Trophoblast cell (in vitro differentiated cells and primary cell): ENCODE results near the gene SHC2.
"Not testable (repeated sequence)": the region's sequence is repeated elsewhere in the genome, so short reads cannot be mapped to it uniquely, and the experiment has no call there.

Experiments used
- DNase-seq, 2 donors: peaks; one replicate each; pipeline ENCODE4 v3.0.0-alpha.2; 2016
- H2AFZ ChIP-seq: 2 replicates; pipeline ENCODE4 v1.6.1; 2013; ENCODE audit warnings: low read length, moderate library complexity, mild to moderate bottlenecking; ENCODE audit not compliant: insufficient read depth, poor library complexity
- H2AK5ac ChIP-seq: 2 replicates; pipeline ENCODE4 v1.6.1; 2013; ENCODE audit warnings: mild to moderate bottlenecking, low read length
- H2BK120ac ChIP-seq: 2 replicates; pipeline ENCODE4 v1.6.1; 2013; ENCODE audit warnings: low read length, mild to moderate bottlenecking, moderate library complexity; ENCODE audit not compliant: insufficient read depth, poor library complexity
- H2BK12ac ChIP-seq: 2 replicates; pipeline ENCODE4 v1.6.1; 2013; ENCODE audit warnings: mild to moderate bottlenecking, low read length, moderate library complexity
- H2BK5ac ChIP-seq: 2 replicates; pipeline ENCODE4 v1.6.1; 2013; ENCODE audit warnings: low read length, low read depth, moderate library complexity, mild to moderate bottlenecking; ENCODE audit not compliant: poor library complexity
- H3K14ac ChIP-seq: 2 replicates; pipeline ENCODE4 v1.6.1; 2013; ENCODE audit warnings: mild to moderate bottlenecking, low read length
- H3K18ac ChIP-seq: 2 replicates; pipeline ENCODE4 v1.6.1; 2013; ENCODE audit warnings: mild to moderate bottlenecking, low read length
- H3K23ac ChIP-seq: 2 replicates; pipeline ENCODE4 v1.6.1; 2013; ENCODE audit warnings: low read length
- H3K27ac ChIP-seq: 2 replicates; pipeline ENCODE4 v1.5.1; 2013; ENCODE audit warnings: low read depth, mild to moderate bottlenecking, inconsistent platforms, low read length, moderate library complexity
- H3K27me3 ChIP-seq: 2 replicates; pipeline ENCODE4 v1.6.1; 2013; ENCODE audit warnings: inconsistent platforms, mild to moderate bottlenecking, low read length, moderate library complexity; ENCODE audit not compliant: insufficient read depth
- H3K36me3 ChIP-seq, 2 experiments: 1 replicate in 1 of 2; 2 replicates in 1 of 2; pipeline ENCODE4 v1.6.1; 2013; ENCODE audit warnings: low read length in 2 of 2, mild to moderate bottlenecking in 2 of 2, moderate library complexity in 1 of 2; ENCODE audit not compliant: insufficient read depth in 2 of 2, control insufficient read depth in 1 of 2
- H3K4ac ChIP-seq: 2 replicates; pipeline ENCODE4 v1.6.1; 2013; ENCODE audit warnings: low read depth, mild to moderate bottlenecking, low read length, moderate library complexity
- H3K4me1 ChIP-seq, 2 experiments: 1 replicate in 1 of 2; 2 replicates in 1 of 2; pipeline ENCODE4 v1.6.1; 2013; ENCODE audit warnings: low read length in 2 of 2, mild to moderate bottlenecking in 2 of 2, moderate library complexity in 1 of 2; ENCODE audit not compliant: insufficient read depth in 2 of 2, control insufficient read depth in 1 of 2
- H3K4me2 ChIP-seq: 2 replicates; pipeline ENCODE4 v1.6.1; 2013; ENCODE audit warnings: inconsistent platforms, mild to moderate bottlenecking, low read length, moderate library complexity
- H3K4me3 ChIP-seq: 2 replicates; pipeline ENCODE4 v1.5.1; 2013; ENCODE audit warnings: mild to moderate bottlenecking, low read depth, low read length, inconsistent platforms
- H3K79me1 ChIP-seq: one replicate; pipeline ENCODE4 v1.6.1; 2013; ENCODE audit warnings: low read length
- H3K79me2 ChIP-seq: 2 replicates; pipeline ENCODE4 v1.6.1; 2013; ENCODE audit warnings: low read length, mild to moderate bottlenecking; ENCODE audit not compliant: control insufficient read depth, insufficient read depth, poor library complexity
- H3K9ac ChIP-seq: 2 replicates; pipeline ENCODE4 v1.6.1; 2013; ENCODE audit warnings: mild to moderate bottlenecking, low read length
- H3K9me3 ChIP-seq: 2 replicates; pipeline ENCODE4 v1.6.1; 2013; ENCODE audit warnings: low read depth, mild to moderate bottlenecking, control low read depth, inconsistent platforms, low read length; ENCODE audit not compliant: insufficient read depth
- H4K12ac ChIP-seq: 2 replicates; pipeline ENCODE4 v1.6.1; 2013; ENCODE audit warnings: low read depth, mild to moderate bottlenecking, low read length, moderate library complexity
- H4K8ac ChIP-seq: 2 replicates; pipeline ENCODE4 v1.6.1; 2013; ENCODE audit warnings: low read depth, mild to moderate bottlenecking, low read length, moderate library complexity
- H4K91ac ChIP-seq: one replicate; pipeline ENCODE4 v1.6.1; 2013; ENCODE audit warnings: low read depth, mild to moderate bottlenecking, low read length, moderate library complexity
- WGBS: extraction: QIAGEN DNeasy Blood & Tissue Kit; methylation state at CpG from one replicate; pipeline ENCODE4 v1.1.7; 2013; ENCODE audit warnings: missing lambda C conversion rate; ENCODE audit not compliant: insufficient read length, insufficient coverage; ENCODE audit errors: extremely low coverage; 5-methylcytosine and 5-hydroxymethylcytosine counted together

Gene SHC2

DNA sequence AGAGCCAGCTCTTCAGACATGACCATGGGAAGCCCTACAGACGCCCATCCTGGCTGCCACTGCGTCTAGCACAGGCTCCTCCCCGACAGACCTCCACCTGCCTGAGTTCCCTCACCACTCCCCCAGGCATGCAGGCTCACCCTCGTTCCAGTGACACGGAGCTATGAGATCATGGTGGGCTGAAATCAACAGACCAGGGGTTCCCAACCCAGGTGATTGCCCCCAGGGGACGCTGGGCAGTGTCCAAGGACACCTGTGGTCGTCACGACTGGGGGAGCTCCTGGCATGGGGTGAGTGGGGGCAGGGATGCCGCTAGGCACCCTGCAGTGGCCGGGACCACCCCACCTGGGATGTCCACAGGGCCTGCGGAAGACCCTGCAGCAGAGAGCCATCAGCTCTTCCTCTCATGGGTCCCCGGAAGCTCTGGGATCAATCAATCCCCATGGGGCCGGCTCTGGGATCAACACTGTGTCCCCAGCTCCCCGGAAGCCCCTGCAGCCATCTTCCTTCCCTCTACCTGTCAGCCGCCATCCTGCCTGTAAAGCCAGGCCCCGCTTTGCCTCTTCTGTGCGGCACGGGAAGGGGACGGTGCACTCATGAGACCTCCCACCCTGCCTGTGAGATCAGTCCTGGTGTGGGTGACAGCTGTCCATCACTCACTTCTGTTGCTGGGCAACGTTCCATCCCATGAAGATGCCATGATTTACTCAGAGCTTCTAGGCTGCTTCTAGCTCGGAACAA, 22.7 kb upstream of the SHC2 start:
- Histone ChIP-seq H3K79me1 (peaks cover 14% of the 10 kb centered on the region), H3K18ac (no peak overlapping the region), H3K9ac (no peak overlapping the region), H4K91ac (no peak overlapping the region), H3K27me3 (no peaks in the 10 kb centered on the region), H2AFZ (no peak overlapping the region), H2BK5ac (no peak overlapping the region), H3K9me3 (peaks cover 6% of the 10 kb centered on the region), H4K12ac (no peak overlapping the region), H3K14ac (no peak overlapping the region), H2BK120ac (no peak overlapping the region), H2BK12ac (no peak overlapping the region), H4K8ac (no peak overlapping the region), H3K4ac (no peak overlapping the region), H3K4me2 (no peak overlapping the region), H3K79me2 (peaks cover 1% of the 10 kb centered on the region), H3K23ac (no peak overlapping the region), H2AK5ac (no peak overlapping the region), H3K36me3 (no peaks in the 10 kb centered on the region), H3K4me3 (no peak overlapping the region), H3K4me1 (peaks cover 14 to 18% of the 10 kb centered on the region in 2 experiments), H3K27ac (no peak overlapping the region)
- no peak for DNase-seq
- no CpG with 5 or more reads among the region's 21 CpGs for WGBS

DNA sequence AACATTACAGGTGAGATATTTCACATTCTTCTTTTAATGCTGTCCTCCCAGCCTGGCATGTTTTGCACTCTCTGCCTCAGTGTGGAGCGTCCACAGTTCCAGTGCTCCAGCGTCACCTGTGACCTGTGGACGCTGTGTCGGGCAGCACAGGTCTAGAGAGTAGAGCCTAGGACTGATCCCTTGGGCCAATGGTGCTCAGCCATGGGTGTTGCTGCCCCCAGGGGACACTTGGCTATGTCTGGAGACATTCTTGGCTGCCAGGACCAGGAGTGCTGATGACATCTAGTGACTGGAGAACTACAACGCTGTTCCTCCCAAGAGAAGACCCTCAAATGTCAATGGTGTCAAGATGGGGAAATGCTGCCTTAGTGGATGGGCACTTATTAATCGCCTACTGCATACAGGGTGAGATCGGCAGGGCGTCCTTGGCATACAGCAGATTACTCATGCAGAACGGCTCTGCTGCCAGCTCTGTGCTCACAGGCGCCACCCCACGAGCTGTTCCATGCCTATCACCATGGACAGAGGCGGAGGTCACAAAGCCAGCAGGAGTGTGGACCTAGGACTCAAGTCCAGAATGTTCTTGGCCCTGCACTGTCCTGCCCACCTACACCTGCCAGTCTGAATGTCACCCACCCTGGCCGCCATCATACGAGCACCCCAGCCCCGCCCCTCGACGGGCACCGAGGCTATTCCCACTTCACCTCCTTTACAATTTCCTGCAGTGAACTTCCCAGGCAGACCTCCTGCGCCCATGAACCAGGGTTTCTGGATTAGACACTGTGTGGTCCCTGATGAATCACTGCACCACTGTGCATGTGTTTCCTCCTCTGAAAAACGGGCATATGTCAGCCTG, 21.6 kb upstream of the SHC2 start:
- no peaks in the 10 kb centered on the region for H3K27me3 ChIP-seq
- no peak overlapping the region for H2BK5ac ChIP-seq
- H4K12ac ChIP-seq: no peak overlapping the region
- H2AK5ac ChIP-seq: no peak overlapping the region
- no peak overlapping the region for H3K14ac ChIP-seq
- no peak overlapping the region for H2BK120ac ChIP-seq
- no peak overlapping the region for H4K8ac ChIP-seq
- no peak overlapping the region for H2AFZ ChIP-seq
- no peak overlapping the region for H3K18ac ChIP-seq
- H3K79me2 ChIP-seq: no peaks in the 10 kb centered on the region
- no peak overlapping the region for H3K9ac ChIP-seq
- no peak overlapping the region for H4K91ac ChIP-seq
- H3K4ac ChIP-seq: no peak overlapping the region
- DNase-seq: no peak
- no peak overlapping the region for H3K27ac ChIP-seq
- H3K23ac ChIP-seq: no peak overlapping the region
- no peak overlapping the region for H2BK12ac ChIP-seq
- WGBS: no CpG with 5 or more reads among the region's 20 CpGs
- H3K4me3 ChIP-seq: no peak overlapping the region
- peaks cover 7% of the 10 kb centered on the region for H3K9me3 ChIP-seq
- no peak overlapping the region for H3K4me2 ChIP-seq
- H3K79me1 ChIP-seq: peaks cover 9% of the 10 kb centered on the region
- H3K4me1 ChIP-seq: peaks cover 12 to 13% of the 10 kb centered on the region in 2 experiments
- H3K36me3 ChIP-seq: no peaks in the 10 kb centered on the region

DNA sequence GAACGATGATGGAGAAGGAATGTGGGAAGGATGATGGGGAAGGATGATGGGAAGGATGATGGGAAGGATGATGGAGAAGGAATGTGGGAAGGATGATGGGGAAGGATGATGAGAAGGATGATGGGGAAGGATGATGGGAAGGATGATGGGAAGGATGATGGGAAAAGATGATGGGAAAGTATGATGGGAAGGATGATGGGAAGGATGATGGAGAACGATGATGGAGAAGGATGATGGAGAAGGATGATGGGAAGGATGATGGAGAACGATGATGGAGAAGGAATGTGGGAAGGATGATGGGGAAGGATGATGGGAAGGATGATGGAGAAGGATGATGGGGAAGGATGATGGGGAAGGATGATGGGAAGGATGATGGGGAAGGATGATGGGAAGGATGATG, 20.3 kb upstream of the SHC2 start:
- not testable (repeated sequence) for H2BK5ac ChIP-seq, H3K27ac ChIP-seq, H3K4me3 ChIP-seq, H4K8ac ChIP-seq, H3K4ac ChIP-seq, H3K4me1 ChIP-seq, H3K23ac ChIP-seq, H3K9me3 ChIP-seq, DNase-seq, H3K18ac ChIP-seq, H3K4me2 ChIP-seq, H3K79me2 ChIP-seq, H4K12ac ChIP-seq, H2BK12ac ChIP-seq, H3K14ac ChIP-seq, H3K36me3 ChIP-seq, H2AFZ ChIP-seq, H4K91ac ChIP-seq, H3K27me3 ChIP-seq, H2AK5ac ChIP-seq, H3K9ac ChIP-seq, H2BK120ac ChIP-seq, H3K79me1 ChIP-seq
- 100% methylated on average over 3 of the region's 3 CpGs for WGBS

DNA sequence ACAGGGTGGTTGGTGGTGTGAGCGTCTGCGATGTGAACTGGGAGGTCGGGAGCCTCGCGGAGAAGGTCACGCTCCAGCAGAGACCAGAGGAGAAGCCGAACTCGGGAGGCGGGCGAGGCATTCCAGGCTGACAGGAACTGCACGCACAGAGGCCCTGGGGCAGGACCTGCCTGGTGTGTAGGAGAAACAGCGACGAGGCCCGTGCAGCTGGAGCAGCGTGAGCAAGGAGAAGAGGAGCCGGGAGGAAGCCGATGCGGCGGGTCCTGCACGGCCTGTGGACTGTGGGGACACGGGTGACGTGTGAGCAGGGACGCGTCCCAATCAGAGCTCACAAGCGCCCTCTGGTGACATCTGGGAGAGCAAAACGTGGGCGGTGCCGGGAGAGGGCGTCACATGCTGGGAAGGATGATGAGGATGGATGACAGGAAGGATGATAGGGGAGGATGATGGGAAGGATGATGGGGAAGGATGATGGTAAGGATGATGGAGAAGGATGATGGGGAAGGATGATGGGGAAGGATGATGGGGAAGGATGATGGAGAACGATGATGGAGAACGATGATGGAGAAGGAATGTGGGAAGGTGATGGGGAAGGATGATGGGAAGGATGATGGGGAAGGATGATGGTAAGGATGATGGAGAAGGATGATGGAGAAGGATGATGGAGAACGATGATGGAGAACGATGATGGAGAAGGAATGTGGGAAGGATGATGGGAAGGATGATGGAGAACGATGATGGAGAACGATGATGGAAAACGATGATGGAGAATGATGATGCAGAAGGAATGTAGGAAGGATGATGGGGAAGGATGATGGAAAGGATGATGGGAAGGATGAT, 19.4 kb upstream of the SHC2 start:
- H3K27ac ChIP-seq: no peak overlapping the region
- H3K23ac ChIP-seq: no peak overlapping the region
- no peak overlapping the region for H3K9ac ChIP-seq
- H3K18ac ChIP-seq: no peak overlapping the region
- no peak overlapping the region for H3K4me3 ChIP-seq
- H3K14ac ChIP-seq: no peak overlapping the region
- H4K91ac ChIP-seq: no peak overlapping the region
- no peak overlapping the region for H2BK12ac ChIP-seq
- no peaks in the 10 kb centered on the region for H3K36me3 ChIP-seq
- H3K79me1 ChIP-seq: no peaks in the 10 kb centered on the region
- no peak overlapping the region for H3K4me2 ChIP-seq
- no peaks in the 10 kb centered on the region for H3K27me3 ChIP-seq
- H4K8ac ChIP-seq: no peak overlapping the region
- no peak overlapping the region for H3K4ac ChIP-seq
- peaks cover 7% of the 10 kb centered on the region for H3K9me3 ChIP-seq
- H2BK120ac ChIP-seq: no peak overlapping the region
- H2AFZ ChIP-seq: no peak overlapping the region
- H4K12ac ChIP-seq: no peak overlapping the region
- no peaks in the 10 kb centered on the region for H3K79me2 ChIP-seq
- H2BK5ac ChIP-seq: no peak overlapping the region
- no peaks in the 10 kb centered on the region for H3K4me1 ChIP-seq
- H2AK5ac ChIP-seq: no peak overlapping the region
- 97% methylated on average over 7 of the region's 36 CpGs for WGBS
- DNase-seq: peak in 1 of 2 donors; percentile 48
